K562 (cell line): ENCODE results near the gene ANO6. TPM values are rescaled to one million over a fixed set of nuclear protein-coding genes. Genes with fewer than 3 reads are reported as not detected.

Experiments used
- ATAC-seq: fragments of 200-7000 bp; cut with Tn5 transposase; 3 replicates; pipeline ENCODE4 v1.9.1; 2020; ENCODE audit warnings: moderate library complexity
- BruUV-seq: library from RNA; stranded (reverse); fragments of 400-500 nt; replicated peaks from 2 replicates; lab custom pipeline; 2021; lab: Mats Ljungman, UMichigan
- CTCF ChIA-PET: fragments of 300-600 bp; formaldehyde crosslinking; extraction: SDS; loops from one replicate; lab custom pipeline; 2021; ENCODE audit warnings: low intra/inter-chr PET ratio; lab: Yijun Ruan, JAX
- POLR2A ChIA-PET: fragments of 300-600, 350-650 bp; sonication (Branson Sonifier 250); formaldehyde crosslinking; extraction: SDS; loops from one replicate; lab custom pipeline; 2021; ENCODE audit warnings: antibody characterized with exemption, inconsistent platforms; lab: Yijun Ruan, JAX
- DNase-seq, 4 experiments: peaks; one replicate each; pipeline versions ENCODE4 v3.0.0 to v3.0.0-alpha.2; 2011 to 2018; ENCODE audit warnings: low spot score in 3 of 4, mixed read lengths in 3 of 4; ENCODE audit errors: extremely low read depth in 1 of 4
- FAIRE-seq: peaks from 2 replicates; lab custom pipeline; 2011; peaks lifted over from hg19 to GRCh38; lab: Jason Lieb, UNC
- H2AFZ ChIP-seq: 2 replicates; pipeline ENCODE4 v1.6.0; 2011; ENCODE audit warnings: low read depth, low read length, control low read depth, inconsistent platforms
- H3K27ac ChIP-seq: fragments of 200-600 bp; 3 replicates; pipeline ENCODE4 v1.8.0; 2011; ENCODE audit warnings: low read depth, mild to moderate bottlenecking, control low read depth, inconsistent platforms, low read length, moderate library complexity, mixed read lengths; ENCODE audit errors: extremely low read depth
- H3K27me3 ChIP-seq, 2 experiments: fragments of 300-600 bp in 1 of 2; 2 replicates in 1 of 2; 3 replicates in 1 of 2; pipeline versions ENCODE4 v1.6.0 to v1.8.0; 2011; ENCODE audit warnings: inconsistent platforms in 2 of 2, low read length in 2 of 2, mild to moderate bottlenecking in 1 of 2, mixed read lengths in 1 of 2, moderate library complexity in 1 of 2; ENCODE audit not compliant: control insufficient read depth in 2 of 2, insufficient read depth in 2 of 2
- H3K36me3 ChIP-seq: fragments of 300-600 bp; 3 replicates; pipeline ENCODE4 v1.8.0; 2011; ENCODE audit warnings: mild to moderate bottlenecking, low read length, inconsistent platforms; ENCODE audit not compliant: control insufficient read depth, insufficient read depth
- H3K4me1 ChIP-seq, 2 experiments: fragments of 200-600 bp in 1 of 2; replicated peaks in 1 of 2; 2 replicates in 1 of 2; 3 replicates in 1 of 2; pipeline versions ENCODE4 v1.5.1 to v1.8.0; 2011; ENCODE audit warnings: inconsistent platforms in 2 of 2, low read length in 2 of 2, mild to moderate bottlenecking in 1 of 2, mixed read lengths in 1 of 2, moderate library complexity in 1 of 2; ENCODE audit not compliant: control insufficient read depth in 2 of 2, insufficient read depth in 2 of 2
- H3K4me2 ChIP-seq: 2 replicates; pipeline ENCODE4 v1.6.1; 2011; ENCODE audit warnings: low read length, control low read depth, inconsistent platforms, mixed read lengths; ENCODE audit not compliant: insufficient read depth
- H3K4me3 ChIP-seq: fragments of 200-600 bp; sonication (generic), shearing (Covaris generic); 2 replicates; pipeline ENCODE4 v1.5.1; 2016; ENCODE audit warnings: control low read depth, inconsistent platforms
- H3K79me2 ChIP-seq: fragments of 200-600 bp; 3 replicates; pipeline ENCODE4 v1.8.0; 2011; ENCODE audit warnings: low read length, inconsistent platforms; ENCODE audit not compliant: control insufficient read depth, insufficient read depth
- H3K9ac ChIP-seq, 2 experiments: 2 replicates each; pipeline versions ENCODE4 v1.6.0 to v1.6.1; 2011; ENCODE audit warnings: low read depth in 2 of 2, low read length in 2 of 2, control low read depth in 1 of 2, inconsistent platforms in 1 of 2, mild to moderate bottlenecking in 1 of 2, mixed read lengths in 1 of 2; ENCODE audit not compliant: insufficient read depth in 1 of 2
- H3K9me1 ChIP-seq: one replicate; pipeline ENCODE4 v1.6.0; 2011; ENCODE audit warnings: inconsistent platforms, mild to moderate bottlenecking, low read length, moderate library complexity; ENCODE audit not compliant: control insufficient read depth, insufficient read depth
- H3K9me3 ChIP-seq: replicated peaks from 2 replicates; pipeline ENCODE4 v1.5.1; 2011; ENCODE audit warnings: low read depth, low read length, inconsistent platforms; ENCODE audit not compliant: control insufficient read depth, insufficient read depth
- H4K20me1 ChIP-seq: replicated peaks from 2 replicates; pipeline ENCODE4 v1.6.1; 2011; ENCODE audit warnings: low read length, inconsistent platforms, mixed read lengths; ENCODE audit not compliant: control insufficient read depth, insufficient read depth
- HNRNPLL ChIP-seq: fragments of 200-400 bp; formaldehyde crosslinking; IDR thresholded peaks from 2 replicates; pipeline ENCODE4 v1.6.1; 2017; ENCODE audit warnings: low read length, low read depth, mild to moderate bottlenecking; ENCODE audit not compliant: poor library complexity, severe bottlenecking
- MECOM ChIP-seq: fragments of 250-450 bp; sonication (Bioruptor Pico); IDR thresholded peaks from 2 replicates; pipeline ENCODE4 v1.8.0; 2022; ENCODE audit warnings: inconsistent platforms
- POLR2A ChIP-seq: fragments of 450-650 bp; conservative IDR thresholded peaks from 2 replicates; pipeline ENCODE4 v1.6.1; 2016
- RHOXF2B ChIP-seq: fragments of 250-450 bp; sonication (Bioruptor Pico); conservative IDR thresholded peaks from 2 replicates; pipeline ENCODE4 v1.5.1; 2021
- TSC22D4 ChIP-seq: fragments of 450-650 bp; IDR thresholded peaks from 2 replicates; pipeline ENCODE4 v1.6.1; 2016; ENCODE audit warnings: missing genetic modification characterization, missing biosample characterization, control low read depth
- ZNF224 ChIP-seq: sonication (generic); formaldehyde crosslinking; IDR thresholded peaks from 2 replicates; pipeline ENCODE4 v1.8.0; 2022; ENCODE audit warnings: mild to moderate bottlenecking, missing genetic modification reagents
- ZNF274 ChIP-seq: IDR thresholded peaks from 2 replicates; pipeline ENCODE4 v1.6.1; 2011; ENCODE audit warnings: low read depth, mild to moderate bottlenecking, low read length, moderate library complexity, borderline replicate concordance
- WGBS: fragments of 100-300 bp; shearing (Covaris generic); methylation state at CpG from one replicate; pipeline ENCODE4 v1.1.6; 2016; ENCODE audit warnings: low coverage, mixed read lengths; ENCODE audit not compliant: insufficient coverage; ENCODE audit errors: missing lambda C conversion rate; 5-methylcytosine and 5-hydroxymethylcytosine counted together
- in situ Hi-C: fragments of 300-500 bp; cut with MboI; formaldehyde crosslinking; loops from 4 replicates; pipeline ENCODE4 v1.15.0; 2018; ENCODE audit warnings: inconsistent platforms, mixed read lengths
- intact Hi-C: fragments of 100-400 bp; cut with micrococcal nuclease; formaldehyde crosslinking; loops from 2 replicates; pipeline ENCODE4 v1.14.2; 2022
- polyA plus RNA-seq, 8 experiments: library from polyadenylated mRNA; depleted of rRNA in 4 of 8; stranded (reverse) in 5 of 8; unstranded in 3 of 8; fragments of >200 nt; fragmentation: Nextera tagmentation in 2 of 8; fragmentation: Illumina TruSeq in 1 of 8; extraction: Ambion mirVana in 2 of 8; extraction: Trizol in 1 of 8; gene quantifications; 2 replicates each; pipeline versions ENCODE4 v1.2.1 to v1.2.3, GENCODE V29; 2011 to 2014; ENCODE audit warnings: inconsistent platforms in 1 of 8, missing spikeins in 1 of 8
- total RNA-seq, 7 experiments: library from RNA; depleted of rRNA in 6 of 7; stranded (reverse); fragments of >200 nt in 6 of 7; fragmentation: Illumina TruSeq in 2 of 7; extraction: Trizol in 2 of 7; gene quantifications; 2 replicates each; pipeline versions ENCODE4 v1.2.1 to v1.2.3, GENCODE V29; 2011 to 2021; ENCODE audit warnings: low replicate concordance in 1 of 7
- TF ChIP-seq, protein P1 (sequence below): fragments of 450-650 bp; IDR thresholded peaks from 2 replicates; pipeline ENCODE4 v1.6.1; 2016; ENCODE audit warnings: antibody characterized with exemption
- TF ChIP-seq, protein P2 (sequence below): sonication (generic); formaldehyde crosslinking; IDR thresholded peaks from 2 replicates; pipeline ENCODE4 v1.9.0; 2022; ENCODE audit warnings: mild to moderate bottlenecking, missing genetic modification reagents
- TF ChIP-seq, protein P3 (sequence below), 2 experiments: IDR thresholded peaks; 2 replicates each; pipeline ENCODE4 v1.6.1; 2012; ENCODE audit warnings: improper control_type of control experiment in 2 of 2, low read depth in 2 of 2, low read length in 2 of 2, borderline replicate concordance in 1 of 2

The ANO6 gene
- total and polyA plus RNA-seq, 9 of the 15 experiments (the other 6 are each of a cell fraction or from before 2014, with no cell fraction given), result 3.5 to 24.7 (median 20.3) TPM

DNA sequence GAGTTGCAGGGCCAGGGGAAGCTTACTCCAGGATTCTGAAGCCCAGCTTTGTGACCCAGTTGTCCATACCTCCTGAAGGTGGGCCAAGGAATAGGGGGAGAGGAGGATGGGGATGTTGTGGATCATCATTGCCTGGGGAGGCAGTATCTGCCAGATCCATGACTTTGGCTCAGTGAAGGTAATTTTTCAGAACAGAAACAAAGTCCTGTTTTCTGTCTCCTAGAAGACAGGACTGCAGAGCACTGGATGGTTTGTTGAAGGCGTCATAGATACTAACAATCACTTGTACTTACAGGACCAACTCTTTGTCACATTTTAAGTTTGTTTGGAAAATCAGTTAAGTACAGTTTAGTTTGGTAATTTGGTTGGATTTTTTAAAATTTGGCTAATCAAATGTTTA lies 38.4 kb downstream of the ANO6 start:
- POLR2A ChIA-PET, result no interaction called here
- CTCF ChIA-PET, result no interaction called here
- H3K36me3 ChIP-seq, result no peaks in the 10 kb centered on the region; the same call in 2 of the 3 replicates
- TF ChIP-seq, protein P1, sequence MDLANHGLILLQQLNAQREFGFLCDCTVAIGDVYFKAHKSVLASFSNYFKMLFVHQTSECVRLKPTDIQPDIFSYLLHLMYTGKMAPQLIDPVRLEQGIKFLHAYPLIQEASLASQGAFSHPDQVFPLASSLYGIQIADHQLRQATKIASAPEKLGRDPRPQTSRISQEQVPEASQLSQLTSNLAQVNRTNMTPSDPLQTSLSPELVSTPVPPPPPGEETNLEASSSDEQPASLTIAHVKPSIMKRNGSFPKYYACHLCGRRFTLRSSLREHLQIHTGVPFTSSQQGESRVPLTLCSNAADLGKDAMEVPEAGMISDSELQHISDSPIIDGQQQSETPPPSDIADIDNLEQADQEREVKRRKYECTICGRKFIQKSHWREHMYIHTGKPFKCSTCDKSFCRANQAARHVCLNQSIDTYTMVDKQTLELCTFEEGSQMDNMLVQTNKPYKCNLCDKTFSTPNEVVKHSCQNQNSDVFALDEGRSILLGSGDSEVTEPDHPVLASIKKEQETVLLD, result no peak
- TF ChIP-seq, protein P2, sequence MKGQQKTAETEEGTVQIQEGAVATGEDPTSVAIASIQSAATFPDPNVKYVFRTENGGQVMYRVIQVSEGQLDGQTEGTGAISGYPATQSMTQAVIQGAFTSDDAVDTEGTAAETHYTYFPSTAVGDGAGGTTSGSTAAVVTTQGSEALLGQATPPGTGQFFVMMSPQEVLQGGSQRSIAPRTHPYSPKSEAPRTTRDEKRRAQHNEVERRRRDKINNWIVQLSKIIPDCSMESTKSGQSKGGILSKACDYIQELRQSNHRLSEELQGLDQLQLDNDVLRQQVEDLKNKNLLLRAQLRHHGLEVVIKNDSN (CRISPR knock-in tag), result no peak
- no peak for TF ChIP-seq TSC22D4 (tag)
- TF ChIP-seq ZNF274, result no peak
- TF ChIP-seq HNRNPLL, result no peak
- no peak for TF ChIP-seq RHOXF2B (CRISPR knock-in tag)
- TF ChIP-seq ZNF224 (CRISPR knock-in tag), result no peak
- TF ChIP-seq MECOM (CRISPR knock-in tag), result no peak
- TF ChIP-seq, protein P3, sequence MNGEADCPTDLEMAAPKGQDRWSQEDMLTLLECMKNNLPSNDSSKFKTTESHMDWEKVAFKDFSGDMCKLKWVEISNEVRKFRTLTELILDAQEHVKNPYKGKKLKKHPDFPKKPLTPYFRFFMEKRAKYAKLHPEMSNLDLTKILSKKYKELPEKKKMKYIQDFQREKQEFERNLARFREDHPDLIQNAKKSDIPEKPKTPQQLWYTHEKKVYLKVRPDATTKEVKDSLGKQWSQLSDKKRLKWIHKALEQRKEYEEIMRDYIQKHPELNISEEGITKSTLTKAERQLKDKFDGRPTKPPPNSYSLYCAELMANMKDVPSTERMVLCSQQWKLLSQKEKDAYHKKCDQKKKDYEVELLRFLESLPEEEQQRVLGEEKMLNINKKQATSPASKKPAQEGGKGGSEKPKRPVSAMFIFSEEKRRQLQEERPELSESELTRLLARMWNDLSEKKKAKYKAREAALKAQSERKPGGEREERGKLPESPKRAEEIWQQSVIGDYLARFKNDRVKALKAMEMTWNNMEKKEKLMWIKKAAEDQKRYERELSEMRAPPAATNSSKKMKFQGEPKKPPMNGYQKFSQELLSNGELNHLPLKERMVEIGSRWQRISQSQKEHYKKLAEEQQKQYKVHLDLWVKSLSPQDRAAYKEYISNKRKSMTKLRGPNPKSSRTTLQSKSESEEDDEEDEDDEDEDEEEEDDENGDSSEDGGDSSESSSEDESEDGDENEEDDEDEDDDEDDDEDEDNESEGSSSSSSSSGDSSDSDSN (IDR thresholded peaks at IDR 0.05; ENCODE audit: borderline replicate concordance in 1 of 2, low read depth in 2 of 2, low read length in 2 of 2), result no peak
- no peak for TF ChIP-seq POLR2A
- H3K9ac ChIP-seq, result no peak overlapping the region; a peak in 1 of 4 replicates
- 83% methylated on average over 1 of the region's 1 CpG for WGBS
- DNase-seq (no peak), ATAC-seq (no peak), FAIRE-seq (no peak)
- in situ Hi-C loops, result no loop called here
- intact Hi-C loops, result no loop called here
- no peaks in the 10 kb centered on the region for H4K20me1 ChIP-seq
- no peaks in the 10 kb centered on the region for H3K79me2 ChIP-seq
- no peak overlapping the region for H3K4me3 ChIP-seq
- no TSS peak for BruUV-seq
- H3K4me1 ChIP-seq, result 0 out of 5 replicates have a peak, but pooled peaks cover 3 to 4% of the 10 kb centered on the region in 2 experiments
- H3K9me3 ChIP-seq, result no peaks in the 10 kb centered on the region
- no peak overlapping the region for H3K27ac ChIP-seq
- no peak overlapping the region for H2AFZ ChIP-seq
- H3K27me3 ChIP-seq, result no peaks in the 10 kb centered on the region
- no peak overlapping the region for H3K4me2 ChIP-seq
- no peaks in the 10 kb centered on the region for H3K9me1 ChIP-seq
